Measurements from ENCODE around the gene FUT8. TPM values are rescaled to one million over a fixed set of nuclear protein-coding genes. Genes with fewer than 3 reads are reported as not detected.

The FUT8 gene
- total RNA-seq, 1 experiment from 2014 or later, result 11.8 TPM

GRCh38 chr14:65370801-65371248, 41.7 kb upstream of the FUT8 start:
- no peak overlapping the region for H3K27ac Mint-ChIP-seq (ENCODE audit: low read depth, unreplicated experiment)
- H3K27me3 Mint-ChIP-seq (ENCODE audit: insufficient read depth, unreplicated experiment), result no peaks in the 10 kb centered on the region
- DNase-seq (ENCODE audit: unreplicated experiment), result no peak
- H3K4me1 Mint-ChIP-seq (ENCODE audit: insufficient read depth, unreplicated experiment), result peaks cover 11% of the 10 kb centered on the region
- H3K4me3 Mint-ChIP-seq (ENCODE audit: unreplicated experiment), result no peak overlapping the region
- TF ChIP-seq CTCF (IDR thresholded peaks at IDR 0.05; ENCODE audit: unreplicated experiment), result no peak
- ChIA-PET CTCF (no interaction called here), POLR2A (no interaction called here)
- H3K9me3 Mint-ChIP-seq (ENCODE audit: unreplicated experiment), result no peaks in the 10 kb centered on the region
- no peaks in the 10 kb centered on the region for H3K36me3 Mint-ChIP-seq (ENCODE audit: insufficient read depth, unreplicated experiment)
- intact Hi-C loops (cut with micrococcal nuclease), result no loop called here
- BruUV-seq (replicated peaks), result no TSS peak

- CTCF ChIA-PET, result interaction anchor here (0.6 kb wide), 1 partner anchor 451 kb away, joined by 3 read pairs; no protein-coding TSS in a partner anchor
- BruUV-seq (replicated peaks), result no TSS peak
- no peak overlapping the region for H3K4me3 Mint-ChIP-seq (ENCODE audit: unreplicated experiment)
Measured at GRCh38 chr14:65371784-65372183, 40.7 kb upstream of the FUT8 start.

GRCh38 chr14:65373016-65373670, 39.4 kb upstream of the FUT8 start:
- DNase-seq (ENCODE audit: unreplicated experiment), result no peak
- no peaks in the 10 kb centered on the region for H3K9me3 Mint-ChIP-seq (ENCODE audit: unreplicated experiment)
- H3K27ac Mint-ChIP-seq (ENCODE audit: low read depth, unreplicated experiment), result no peak overlapping the region
- no peak overlapping the region for H3K4me3 Mint-ChIP-seq (ENCODE audit: unreplicated experiment)
- intact Hi-C loops (cut with micrococcal nuclease), result no loop called here
- POLR2A ChIA-PET, result no interaction called here
- BruUV-seq (replicated peaks), result no TSS peak
- no peaks in the 10 kb centered on the region for H3K36me3 Mint-ChIP-seq (ENCODE audit: insufficient read depth, unreplicated experiment)
- CTCF ChIA-PET, result interaction anchor here (0.7 kb wide), 1 partner anchor 18 kb away, joined by 3 read pairs; no protein-coding TSS in a partner anchor
- H3K27me3 Mint-ChIP-seq (ENCODE audit: insufficient read depth, unreplicated experiment), result no peaks in the 10 kb centered on the region
- TF ChIP-seq CTCF (IDR thresholded peaks at IDR 0.05; ENCODE audit: unreplicated experiment), result no peak
- peaks cover 11% of the 10 kb centered on the region for H3K4me1 Mint-ChIP-seq (ENCODE audit: insufficient read depth, unreplicated experiment)

More at GRCh38 chr14:65371784-65372183, 40.7 kb upstream of the FUT8 start:
- TF ChIP-seq CTCF (IDR thresholded peaks at IDR 0.05; ENCODE audit: unreplicated experiment), result no peak
- Mint-ChIP-seq H3K27ac (ENCODE audit: low read depth, unreplicated experiment) (no peak overlapping the region), H3K36me3 (ENCODE audit: insufficient read depth, unreplicated experiment) (no peaks in the 10 kb centered on the region), H3K27me3 (ENCODE audit: insufficient read depth, unreplicated experiment) (no peaks in the 10 kb centered on the region), H3K4me1 (ENCODE audit: insufficient read depth, unreplicated experiment) (peaks cover 11% of the 10 kb centered on the region), H3K9me3 (ENCODE audit: unreplicated experiment) (no peaks in the 10 kb centered on the region)
- POLR2A ChIA-PET, result no interaction called here
- intact Hi-C loops (cut with micrococcal nuclease), result no loop called here
- DNase-seq (ENCODE audit: unreplicated experiment), result no peak

- Mint-ChIP-seq H3K27ac (ENCODE audit: low read depth, unreplicated experiment) (no peak overlapping the region), H3K36me3 (ENCODE audit: insufficient read depth, unreplicated experiment) (no peaks in the 10 kb centered on the region), H3K9me3 (ENCODE audit: unreplicated experiment) (no peaks in the 10 kb centered on the region), H3K27me3 (ENCODE audit: insufficient read depth, unreplicated experiment) (no peaks in the 10 kb centered on the region), H3K4me3 (ENCODE audit: unreplicated experiment) (no peak overlapping the region), H3K4me1 (ENCODE audit: insufficient read depth, unreplicated experiment) (peaks cover 11% of the 10 kb centered on the region)
- POLR2A ChIA-PET, result no interaction called here
- TF ChIP-seq CTCF (IDR thresholded peaks at IDR 0.05; ENCODE audit: unreplicated experiment), result no peak
- CTCF ChIA-PET, result no interaction called here
- intact Hi-C loops (cut with micrococcal nuclease), result no loop called here
- no peak for DNase-seq (ENCODE audit: unreplicated experiment)
- no TSS peak for BruUV-seq (replicated peaks)
Measured at GRCh38 chr14:65373671-65374039, 38.9 kb upstream of the FUT8 start.

Measured in MCF 10A (cell line).